ENCODE results near the gene METRN.

DNA sequence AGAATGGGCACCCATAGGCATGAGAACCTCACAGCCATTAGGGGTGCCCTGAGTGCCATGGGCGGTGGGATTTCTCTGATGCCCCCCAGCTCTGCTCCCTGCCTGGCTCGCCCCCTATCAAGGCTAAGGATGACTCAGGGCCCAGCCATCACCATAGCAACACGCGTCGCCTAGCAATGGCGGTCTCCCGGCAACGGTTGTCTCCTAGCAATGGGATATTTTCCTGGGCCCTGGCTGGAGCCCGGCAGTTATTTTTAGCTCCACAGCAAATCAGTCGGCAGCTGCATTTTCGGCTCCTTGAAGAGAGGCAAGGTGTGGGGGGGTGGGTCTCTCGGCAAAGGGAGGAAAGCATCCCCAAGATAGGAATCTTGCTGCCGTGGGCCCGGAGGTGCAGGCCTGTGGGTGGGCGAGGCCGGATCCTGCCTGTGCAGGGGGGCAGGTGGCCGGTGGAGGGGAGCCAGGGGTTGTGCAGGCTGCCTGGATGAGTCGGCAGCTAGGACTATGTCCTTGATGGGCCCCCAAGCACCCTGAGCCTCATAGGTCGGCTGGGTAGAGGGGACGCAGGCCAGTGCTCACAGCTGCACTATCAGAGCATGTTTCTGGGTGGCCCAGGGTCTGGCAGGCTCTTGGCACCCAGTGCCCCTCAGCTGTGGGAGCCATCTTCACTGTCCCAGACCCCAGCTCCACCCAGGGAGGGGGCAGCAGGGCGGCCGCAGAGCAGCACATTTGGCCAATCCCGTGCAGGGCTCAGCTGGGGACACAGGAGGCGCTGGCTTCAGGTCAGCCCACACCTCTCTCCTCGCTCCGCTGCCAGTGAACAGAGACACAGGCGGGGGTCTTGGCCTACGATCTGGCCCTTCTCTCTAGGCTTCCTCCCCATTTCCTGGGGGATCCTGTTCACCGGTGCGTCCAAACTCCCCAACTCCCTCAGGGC lies 5.1 kb upstream of the METRN start:
- no peak for TF ChIP-seq ZNF707 (tag by site-specific recombination; IDR thresholded peaks at IDR 0.05)
- TF ChIP-seq ZNF416 (tag by site-specific recombination; IDR thresholded peaks at IDR 0.05), result no peak
- no peak for TF ChIP-seq RBAK (tag by site-specific recombination; IDR thresholded peaks at IDR 0.05)
- TF ChIP-seq TCF7L2 (IDR thresholded peaks at IDR 0.05; ENCODE audit: borderline replicate concordance, low read depth, low read length), result no peak
- no peak for TF ChIP-seq ZNF175 (tag by site-specific recombination; IDR thresholded peaks at IDR 0.05)
- TF ChIP-seq ZNF558 (tag by site-specific recombination; IDR thresholded peaks at IDR 0.05), result no peak
- no peak for TF ChIP-seq ZNF658 (tag by site-specific recombination; IDR thresholded peaks at IDR 0.05)
- TF ChIP-seq ZNF561 (tag by site-specific recombination; IDR thresholded peaks at IDR 0.05; ENCODE audit: borderline replicate concordance), result no peak
- TF ChIP-seq ZNF138 (tag by site-specific recombination; IDR thresholded peaks at IDR 0.05; ENCODE audit: borderline replicate concordance), result no peak

Measured in HEK293 (cell line).